HepG2 (cell line): ENCODE results near the gene PSMA7. TPM values are rescaled to one million over a fixed set of nuclear protein-coding genes. Genes with fewer than 3 reads are reported as not detected.

Experiments used
- CBX2 ChIP-seq, 2 experiments: fragments of 200-600 bp in 1 of 2; sonication (generic); formaldehyde crosslinking in 1 of 2; IDR thresholded peaks; 2 replicates each; pipeline versions ENCODE4 v1.7.0 to v1.8.1; 2018 to 2022; ENCODE audit warnings: low read depth in 2 of 2, low read length in 1 of 2, mild to moderate bottlenecking in 1 of 2, missing genetic modification reagents in 1 of 2
- CCAR2 ChIP-seq: fragments of 200-400 bp; formaldehyde crosslinking; optimal IDR thresholded peaks from 2 replicates; pipeline ENCODE3; 2018; ENCODE audit warnings: low read depth, mild to moderate bottlenecking, low read length, moderate library complexity
- CHCHD3 ChIP-seq: sonication (generic); formaldehyde crosslinking; IDR thresholded peaks from 2 replicates; pipeline ENCODE4 v1.8.0; 2022; ENCODE audit warnings: mild to moderate bottlenecking, missing genetic modification reagents, moderate library complexity
- EHMT2 ChIP-seq: fragments of 200-600 bp; sonication (generic); IDR thresholded peaks from 2 replicates; pipeline ENCODE4 v1.7.0; 2017; ENCODE audit warnings: antibody characterized with exemption, low read depth, low read length, borderline replicate concordance
- ELF4 ChIP-seq: sonication (generic); formaldehyde crosslinking; IDR thresholded peaks from 2 replicates; pipeline ENCODE4 v1.5.0; 2020; ENCODE audit warnings: missing genetic modification reagents, mild to moderate bottlenecking, moderate library complexity, borderline replicate concordance
- FOXK2 ChIP-seq: fragments of 450-650 bp; IDR thresholded peaks from 2 replicates; pipeline ENCODE4 v1.6.1; 2016
- PCBP1 ChIP-seq: fragments of 200-400 bp; formaldehyde crosslinking; IDR thresholded peaks from 2 replicates; pipeline ENCODE4 v1.6.1; 2017; ENCODE audit warnings: mild to moderate bottlenecking, low read depth, low read length, borderline replicate concordance
- SP140L ChIP-seq: sonication (generic); formaldehyde crosslinking; IDR thresholded peaks from 2 replicates; pipeline ENCODE4 v1.4.0; 2020; ENCODE audit warnings: missing genetic modification reagents, borderline replicate concordance
- SRY ChIP-seq: sonication (generic); formaldehyde crosslinking; IDR thresholded peaks from 2 replicates; pipeline ENCODE4 v1.8.0; 2022; ENCODE audit warnings: mild to moderate bottlenecking, missing genetic modification reagents
- TBP ChIP-seq: sonication (generic); formaldehyde crosslinking; IDR thresholded peaks from 2 replicates; pipeline ENCODE4 v1.5.0; 2020; ENCODE audit warnings: missing genetic modification reagents
- ZBTB20 ChIP-seq: sonication (generic); formaldehyde crosslinking; IDR thresholded peaks from 2 replicates; pipeline ENCODE4 v1.8.1; 2023; ENCODE audit warnings: missing genetic modification reagents, low read depth, mild to moderate bottlenecking, borderline replicate concordance
- ZEB1 ChIP-seq: IDR thresholded peaks from 2 replicates; pipeline ENCODE4 v1.6.1; 2012; ENCODE audit warnings: mild to moderate bottlenecking, low read depth, inconsistent platforms; ENCODE audit not compliant: insufficient replicate concordance
- ZFP37 ChIP-seq: sonication (generic); formaldehyde crosslinking; IDR thresholded peaks from 2 replicates; pipeline ENCODE4 v1.4.0; 2020; ENCODE audit warnings: missing genetic modification reagents, borderline replicate concordance
- ZNF225 ChIP-seq: sonication (generic); formaldehyde crosslinking; IDR thresholded peaks from 2 replicates; pipeline ENCODE4 v1.4.0; 2020; ENCODE audit warnings: mild to moderate bottlenecking, missing genetic modification reagents
- ZNF282 ChIP-seq: fragments of 450-650 bp; IDR thresholded peaks from 2 replicates; pipeline ENCODE4 v1.6.1; 2018; ENCODE audit not compliant: partially characterized antibody
- ZNF335 ChIP-seq: sonication (generic); formaldehyde crosslinking; IDR thresholded peaks from 2 replicates; pipeline ENCODE4 v1.4.0; 2020; ENCODE audit warnings: missing genetic modification reagents
- ZNF598 ChIP-seq: sonication (generic); formaldehyde crosslinking; IDR thresholded peaks from 2 replicates; pipeline ENCODE4 v1.5.1; 2020; ENCODE audit warnings: mild to moderate bottlenecking, missing genetic modification reagents, borderline replicate concordance
- ZNF83 ChIP-seq: sonication (generic); formaldehyde crosslinking; IDR thresholded peaks from 2 replicates; pipeline ENCODE4 v1.4.0; 2020; ENCODE audit warnings: missing genetic modification reagents, mild to moderate bottlenecking, borderline replicate concordance
- polyA plus RNA-seq, 8 experiments: library from polyadenylated mRNA; depleted of rRNA in 3 of 8; stranded (reverse) in 7 of 8; unstranded in 1 of 8; fragments of >200 nt; fragmentation: Illumina TruSeq in 4 of 8; extraction: Trizol in 4 of 8; gene quantifications; 2 replicates each; pipeline versions ENCODE4 v1.2.1 to v1.2.3, GENCODE V29; 2011 to 2016; ENCODE audit warnings: low read depth in 4 of 8, missing spikeins in 1 of 8, mixed read lengths in 1 of 8; ENCODE audit not compliant: insufficient read depth in 1 of 8
- total RNA-seq, 5 experiments: library from RNA; depleted of rRNA; stranded (reverse); fragments of >200 nt; fragmentation: Illumina TruSeq; extraction: Trizol; gene quantifications; 2 replicates each; pipeline ENCODE4 v1.2.3, GENCODE V29; 2016; ENCODE audit warnings: low read depth in 1 of 5
- TF ChIP-seq, protein P1 (sequence below): sonication (generic); formaldehyde crosslinking; conservative IDR thresholded peaks from 2 replicates; pipeline ENCODE4 v1.4.0; 2020; ENCODE audit warnings: missing genetic modification reagents
- TF ChIP-seq, protein P2 (sequence below): sonication (generic); formaldehyde crosslinking; IDR thresholded peaks from 2 replicates; pipeline ENCODE4 v1.5.1; 2020; ENCODE audit warnings: mild to moderate bottlenecking, missing genetic modification reagents, borderline replicate concordance
- TF ChIP-seq, protein P3 (sequence below): sonication (generic); formaldehyde crosslinking; IDR thresholded peaks from 2 replicates; pipeline ENCODE4 v1.4.0; 2020; ENCODE audit warnings: missing genetic modification reagents, borderline replicate concordance
- TF ChIP-seq, protein P4 (sequence below): sonication (generic); formaldehyde crosslinking; IDR thresholded peaks from 2 replicates; pipeline ENCODE4 v1.4.0; 2020; ENCODE audit warnings: missing genetic modification reagents, low read depth, mild to moderate bottlenecking, borderline replicate concordance

Gene PSMA7
- total and polyA plus RNA-seq, 2 of the 13 experiments (the other 11 are each of a cell fraction or from before 2014, with no cell fraction given), result 531 to 631 TPM

DNA sequence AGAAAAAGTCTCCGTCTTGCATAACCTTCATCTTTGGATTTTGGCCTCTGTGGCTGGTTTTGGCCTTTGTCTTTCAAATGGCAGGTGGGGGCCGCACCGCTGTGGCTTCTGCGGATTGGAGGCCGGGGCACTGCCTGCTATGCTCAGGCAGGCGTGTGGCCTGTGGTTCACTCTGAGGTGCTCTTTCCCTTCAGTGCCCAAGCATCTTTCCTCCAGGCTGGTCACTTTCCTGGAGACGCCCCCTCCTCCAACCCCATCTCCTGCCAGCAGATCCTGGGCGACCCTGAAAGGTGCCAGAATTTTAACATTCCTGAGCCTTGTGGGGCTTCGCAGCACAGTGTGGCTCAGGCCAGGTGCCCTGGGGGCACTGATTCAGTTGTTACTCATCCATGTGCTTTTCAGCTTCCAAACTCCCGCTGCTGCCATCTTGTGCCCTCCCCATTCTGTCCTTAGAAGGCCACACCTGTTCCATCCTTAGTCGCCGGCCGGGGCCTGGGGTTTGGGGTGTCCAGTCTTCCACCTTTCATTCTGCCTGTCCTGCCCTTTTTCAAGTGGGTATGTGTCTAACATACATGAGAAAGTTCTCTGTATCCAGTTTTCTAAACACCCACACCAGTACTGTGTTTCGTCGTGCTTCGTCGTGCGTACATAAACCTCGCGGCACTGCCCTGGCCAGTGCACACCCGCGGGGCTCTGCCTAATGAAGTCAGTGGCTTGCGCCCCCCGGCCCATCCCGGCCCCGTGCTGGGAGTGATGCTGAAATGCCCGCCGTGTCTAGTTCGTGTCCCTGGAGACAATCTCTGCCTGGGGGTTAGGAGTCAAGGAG lies 12.4 kb upstream of the PSMA7 start (continued):
- TF ChIP-seq PCBP1, result no peak
- no peak for TF ChIP-seq FOXK2
- TF ChIP-seq, protein P1, sequence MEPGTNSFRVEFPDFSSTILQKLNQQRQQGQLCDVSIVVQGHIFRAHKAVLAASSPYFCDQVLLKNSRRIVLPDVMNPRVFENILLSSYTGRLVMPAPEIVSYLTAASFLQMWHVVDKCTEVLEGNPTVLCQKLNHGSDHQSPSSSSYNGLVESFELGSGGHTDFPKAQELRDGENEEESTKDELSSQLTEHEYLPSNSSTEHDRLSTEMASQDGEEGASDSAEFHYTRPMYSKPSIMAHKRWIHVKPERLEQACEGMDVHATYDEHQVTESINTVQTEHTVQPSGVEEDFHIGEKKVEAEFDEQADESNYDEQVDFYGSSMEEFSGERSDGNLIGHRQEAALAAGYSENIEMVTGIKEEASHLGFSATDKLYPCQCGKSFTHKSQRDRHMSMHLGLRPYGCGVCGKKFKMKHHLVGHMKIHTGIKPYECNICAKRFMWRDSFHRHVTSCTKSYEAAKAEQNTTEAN (CRISPR knock-in tag), result no peak
- 0 out of 2 replicates have a peak, but pooled peaks have one; percentile 63 for TF ChIP-seq ZNF335 (CRISPR knock-in tag)
- TF ChIP-seq, protein P2, sequence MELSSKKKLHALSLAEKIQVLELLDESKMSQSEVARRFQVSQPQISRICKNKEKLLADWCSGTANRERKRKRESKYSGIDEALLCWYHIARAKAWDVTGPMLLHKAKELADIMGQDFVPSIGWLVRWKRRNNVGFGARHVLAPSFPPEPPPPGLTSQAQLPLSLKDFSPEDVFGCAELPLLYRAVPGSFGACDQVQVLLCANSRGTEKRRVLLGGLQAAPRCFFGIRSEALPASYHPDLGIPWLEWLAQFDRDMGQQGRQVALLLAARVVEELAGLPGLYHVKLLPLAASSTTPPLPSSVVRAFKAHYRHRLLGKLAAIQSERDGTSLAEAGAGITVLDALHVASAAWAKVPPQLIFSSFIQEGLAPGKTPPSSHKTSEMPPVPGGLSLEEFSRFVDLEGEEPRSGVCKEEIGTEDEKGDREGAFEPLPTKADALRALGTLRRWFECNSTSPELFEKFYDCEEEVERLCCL (CRISPR knock-in tag), result no peak
- no peak for TF ChIP-seq SRY (CRISPR knock-in tag)
- TF ChIP-seq, protein P3, sequence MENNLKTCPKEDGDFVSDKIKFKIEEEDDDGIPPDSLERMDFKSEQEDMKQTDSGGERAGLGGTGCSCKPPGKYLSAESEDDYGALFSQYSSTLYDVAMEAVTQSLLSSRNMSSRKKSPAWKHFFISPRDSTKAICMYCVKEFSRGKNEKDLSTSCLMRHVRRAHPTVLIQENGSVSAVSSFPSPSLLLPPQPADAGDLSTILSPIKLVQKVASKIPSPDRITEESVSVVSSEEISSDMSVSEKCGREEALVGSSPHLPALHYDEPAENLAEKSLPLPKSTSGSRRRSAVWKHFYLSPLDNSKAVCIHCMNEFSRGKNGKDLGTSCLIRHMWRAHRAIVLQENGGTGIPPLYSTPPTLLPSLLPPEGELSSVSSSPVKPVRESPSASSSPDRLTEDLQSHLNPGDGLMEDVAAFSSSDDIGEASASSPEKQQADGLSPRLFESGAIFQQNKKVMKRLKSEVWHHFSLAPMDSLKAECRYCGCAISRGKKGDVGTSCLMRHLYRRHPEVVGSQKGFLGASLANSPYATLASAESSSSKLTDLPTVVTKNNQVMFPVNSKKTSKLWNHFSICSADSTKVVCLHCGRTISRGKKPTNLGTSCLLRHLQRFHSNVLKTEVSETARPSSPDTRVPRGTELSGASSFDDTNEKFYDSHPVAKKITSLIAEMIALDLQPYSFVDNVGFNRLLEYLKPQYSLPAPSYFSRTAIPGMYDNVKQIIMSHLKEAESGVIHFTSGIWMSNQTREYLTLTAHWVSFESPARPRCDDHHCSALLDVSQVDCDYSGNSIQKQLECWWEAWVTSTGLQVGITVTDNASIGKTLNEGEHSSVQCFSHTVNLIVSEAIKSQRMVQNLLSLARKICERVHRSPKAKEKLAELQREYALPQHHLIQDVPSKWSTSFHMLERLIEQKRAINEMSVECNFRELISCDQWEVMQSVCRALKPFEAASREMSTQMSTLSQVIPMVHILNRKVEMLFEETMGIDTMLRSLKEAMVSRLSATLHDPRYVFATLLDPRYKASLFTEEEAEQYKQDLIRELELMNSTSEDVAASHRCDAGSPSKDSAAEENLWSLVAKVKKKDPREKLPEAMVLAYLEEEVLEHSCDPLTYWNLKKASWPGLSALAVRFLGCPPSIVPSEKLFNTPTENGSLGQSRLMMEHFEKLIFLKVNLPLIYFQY (CRISPR knock-in tag), result no peak
- TF ChIP-seq ZNF83 (CRISPR knock-in tag), result no peak
- TF ChIP-seq ZEB1, result peak; percentile 66
- TF ChIP-seq ELF4 (CRISPR knock-in tag), result no peak
- peak; percentile 62; the same call in 1 of the 2 replicates for TF ChIP-seq ZNF225 (CRISPR knock-in tag)
- TF ChIP-seq ZFP37 (CRISPR knock-in tag), result no peak
- TF ChIP-seq ZNF598, result peak; percentile 65; the same call in 1 of the 2 replicates
- no peak for TF ChIP-seq CBX2 (IDR thresholded peaks at IDR 0.05; ENCODE audit: low read depth, low read length)
- TF ChIP-seq CBX2 (CRISPR knock-in tag; IDR thresholded peaks at IDR 0.05; ENCODE audit: low read depth), result no peak
- TF ChIP-seq, protein P4, sequence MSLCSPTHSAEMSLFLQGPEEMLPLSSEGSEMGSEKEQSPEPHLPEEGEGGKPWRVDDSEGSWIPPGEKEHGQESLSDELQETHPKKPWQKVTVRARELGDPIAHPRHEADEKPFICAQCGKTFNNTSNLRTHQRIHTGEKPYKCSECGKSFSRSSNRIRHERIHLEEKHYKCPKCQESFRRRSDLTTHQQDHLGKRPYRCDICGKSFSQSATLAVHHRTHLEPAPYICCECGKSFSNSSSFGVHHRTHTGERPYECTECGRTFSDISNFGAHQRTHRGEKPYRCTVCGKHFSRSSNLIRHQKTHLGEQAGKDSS, result 0 out of 2 replicates have a peak, but pooled peaks have one; percentile 58
- no peak for TF ChIP-seq CCAR2
- no peak for TF ChIP-seq ZNF282
- no peak for TF ChIP-seq SP140L
- TF ChIP-seq ZBTB20 (CRISPR knock-in tag), result no peak
- no peak for TF ChIP-seq EHMT2
- no peak for TF ChIP-seq CHCHD3 (CRISPR knock-in tag)
- no peak for TF ChIP-seq TBP (CRISPR knock-in tag)
